Fibroblast of gingiva (primary cell): ENCODE results near the gene PLEKHJ1.
A peak's percentile ranks its signal among the peaks of the same experiment; 100 is the strongest.

Experiments used
- DNase-seq: peaks from one replicate; pipeline ENCODE4 v3.0.0-alpha.2; 2011; ENCODE audit warnings: low read depth

PLEKHJ1 gene

DNA sequence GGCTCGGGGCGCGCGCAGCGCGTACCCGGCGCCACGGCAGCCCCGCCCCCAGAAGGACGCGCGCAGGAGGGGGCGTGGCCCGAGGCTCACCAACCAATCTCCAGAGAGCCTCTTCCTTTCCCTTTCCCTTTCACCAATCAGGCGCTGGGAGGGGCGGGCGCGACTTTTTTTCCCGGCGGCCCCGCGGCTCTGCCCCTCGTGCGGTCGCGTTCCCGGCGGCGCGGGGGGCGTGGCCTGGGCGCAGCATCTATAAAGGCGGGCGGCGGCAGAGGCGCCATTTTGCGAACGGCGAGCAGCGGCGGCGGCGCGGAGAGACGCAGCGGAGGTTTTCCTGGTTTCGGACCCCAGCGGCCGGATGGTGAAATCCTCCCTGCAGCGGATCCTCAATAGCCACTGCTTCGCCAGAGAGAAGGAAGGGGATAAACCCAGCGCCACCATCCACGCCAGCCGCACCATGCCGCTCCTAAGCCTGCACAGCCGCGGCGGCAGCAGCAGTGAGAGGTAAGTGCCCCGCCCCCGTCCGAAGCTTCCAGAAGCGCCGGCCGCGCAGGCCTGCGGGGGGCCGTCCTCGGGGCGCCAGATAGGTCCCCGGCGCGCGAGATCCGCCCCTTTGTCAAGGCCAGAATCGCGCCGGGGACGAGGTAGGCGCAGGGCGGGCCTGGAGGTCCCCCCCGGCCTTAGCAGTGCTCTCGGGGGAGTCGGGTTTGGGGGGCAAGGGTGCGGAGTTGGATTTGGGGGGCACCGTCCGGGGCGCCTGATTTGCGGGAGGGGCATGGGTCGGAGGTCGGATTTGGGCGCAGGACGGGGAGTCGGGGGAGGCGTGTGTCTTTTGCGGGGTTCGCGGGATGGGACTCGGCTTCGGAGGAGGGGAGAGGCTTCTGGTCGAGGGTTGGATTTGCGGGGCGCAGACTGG is 33.4 kb upstream of the PLEKHJ1 start:
- DNase-seq: peak; percentile 96

DNA sequence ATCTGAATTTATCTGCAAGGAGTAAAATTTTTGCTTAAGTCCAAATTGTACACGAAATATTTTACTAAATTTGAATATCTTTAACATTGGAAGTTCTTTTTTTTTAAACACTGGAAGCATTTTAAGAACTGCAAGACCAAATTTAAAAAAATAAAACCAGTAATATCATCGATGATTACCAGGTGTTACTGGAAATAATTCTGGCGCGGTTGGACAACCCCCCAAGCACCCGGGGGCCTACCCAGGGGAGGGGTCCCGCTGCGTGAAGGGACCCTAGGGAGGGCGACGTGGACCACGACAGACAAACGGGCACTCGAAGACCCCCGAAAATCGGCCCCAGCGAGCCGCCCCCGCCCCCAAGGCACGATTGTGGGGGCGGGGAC is 32.7 kb upstream of the PLEKHJ1 start:
- no peak for DNase-seq

DNA sequence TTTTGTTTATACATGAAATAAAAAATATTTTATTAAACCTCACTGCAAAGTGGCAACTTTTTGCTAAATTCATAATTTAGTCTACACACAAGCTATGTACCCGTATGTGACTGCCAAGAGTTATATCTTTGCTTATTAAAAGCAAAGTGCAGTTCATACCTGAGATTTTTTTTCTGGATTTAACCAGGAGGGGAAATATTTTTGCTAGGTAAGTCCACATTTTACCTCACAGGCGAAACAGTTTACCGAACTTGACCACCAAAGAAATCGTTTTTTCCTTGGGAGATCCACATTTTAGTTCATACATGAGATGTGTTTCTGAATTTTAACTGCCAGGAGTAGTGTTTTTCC is 32.3 kb upstream of the PLEKHJ1 start:
- DNase-seq: no peak

DNA sequence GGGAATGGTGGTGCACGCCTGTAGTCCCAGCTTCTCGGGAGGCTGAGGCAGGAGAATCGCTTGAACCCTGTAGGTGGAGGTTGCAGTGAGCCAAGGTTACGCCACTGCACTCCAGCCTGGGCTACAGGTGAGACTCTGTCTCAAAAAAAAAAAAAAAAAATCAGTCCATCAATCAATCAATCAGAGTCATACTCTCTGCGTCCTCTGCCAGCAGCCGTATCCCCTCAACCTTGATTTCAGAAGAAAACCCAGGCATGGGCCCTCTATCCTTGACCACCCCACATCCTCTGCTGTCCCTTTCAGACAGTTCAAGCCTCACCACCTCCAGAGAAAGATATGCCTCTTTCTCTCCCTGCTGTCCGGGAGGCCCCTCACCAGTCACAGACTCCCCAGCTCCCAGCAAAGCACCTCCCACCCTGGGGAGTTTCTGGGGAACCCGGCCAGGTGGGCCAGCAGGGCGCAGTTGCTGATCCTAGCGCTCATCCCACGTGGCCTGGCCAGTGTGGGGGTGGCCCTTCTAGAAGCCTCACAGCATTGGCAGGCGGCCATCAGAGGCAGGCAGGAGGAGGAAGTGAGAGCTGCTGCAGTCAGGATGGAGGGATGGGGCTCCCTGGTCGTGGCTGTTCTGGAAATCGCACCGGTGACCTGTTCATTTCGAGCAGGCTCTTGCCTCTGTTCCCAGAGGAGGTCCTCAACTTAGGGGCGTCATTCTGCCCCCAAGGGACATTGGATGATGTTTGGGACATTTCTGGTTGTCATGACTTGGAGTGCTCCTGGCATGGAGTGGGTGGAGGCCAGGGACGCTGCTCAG is 30.3 kb upstream of the PLEKHJ1 start:
- peak; percentile 50 for DNase-seq

DNA sequence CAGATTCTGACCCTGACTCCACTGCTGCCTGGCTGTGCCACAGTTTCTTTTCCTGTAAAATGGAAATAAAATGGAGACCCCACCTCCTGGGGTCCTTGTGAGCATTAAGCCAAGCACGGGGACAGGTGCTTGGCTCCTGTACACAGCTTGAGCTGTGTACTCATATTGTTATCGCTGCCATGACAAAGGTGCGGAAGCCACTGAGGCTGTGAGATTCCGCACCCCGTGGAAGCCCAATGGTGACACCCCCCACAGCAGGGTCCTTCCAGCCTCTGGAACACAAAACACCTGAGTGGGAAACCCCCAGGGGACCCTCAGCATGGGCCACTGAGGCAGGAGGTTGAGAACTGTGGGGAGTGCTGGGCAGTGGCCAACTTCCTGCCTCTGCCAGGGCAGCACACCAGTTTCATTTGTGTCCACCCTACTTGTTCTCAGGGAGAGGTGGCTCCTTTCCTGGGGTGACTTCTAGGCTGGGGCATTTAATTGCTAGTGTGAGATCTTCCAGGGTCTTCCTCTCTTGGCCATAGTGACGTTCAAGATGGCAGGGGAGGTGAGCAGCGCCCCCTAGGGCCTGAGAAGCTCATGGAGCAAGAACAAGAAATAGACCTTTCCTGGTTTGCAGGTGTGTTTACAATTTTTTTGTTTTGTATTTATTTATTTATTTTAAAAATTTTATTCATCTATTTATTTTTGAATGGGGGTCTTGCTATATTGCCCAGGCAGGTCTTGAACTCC is 25.5 kb upstream of the PLEKHJ1 start:
- no peak for DNase-seq

DNA sequence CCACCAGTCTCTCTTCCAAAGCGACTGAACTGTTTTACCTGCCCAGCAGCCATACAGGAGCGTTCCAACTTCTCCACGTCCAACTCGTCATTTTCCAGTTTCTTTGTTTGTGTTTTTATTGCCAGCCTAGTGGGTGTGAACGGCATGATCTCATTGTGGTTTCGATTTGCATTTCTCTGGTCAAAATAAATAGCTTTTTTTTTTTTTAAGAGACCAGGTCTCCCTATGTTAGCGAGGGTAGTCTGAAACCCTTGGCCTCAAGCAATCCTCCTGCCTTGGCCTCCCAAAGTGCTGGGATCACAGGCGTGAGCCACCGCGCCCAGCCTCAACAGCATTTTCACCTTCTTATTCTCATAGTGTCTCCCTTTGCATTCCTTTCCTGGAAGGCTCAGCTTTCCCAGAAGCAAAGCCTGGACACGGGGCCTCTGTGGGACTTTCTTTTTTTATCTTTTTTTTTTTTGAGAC is 24.2 kb upstream of the PLEKHJ1 start:
- peak; percentile 42 for DNase-seq

DNA sequence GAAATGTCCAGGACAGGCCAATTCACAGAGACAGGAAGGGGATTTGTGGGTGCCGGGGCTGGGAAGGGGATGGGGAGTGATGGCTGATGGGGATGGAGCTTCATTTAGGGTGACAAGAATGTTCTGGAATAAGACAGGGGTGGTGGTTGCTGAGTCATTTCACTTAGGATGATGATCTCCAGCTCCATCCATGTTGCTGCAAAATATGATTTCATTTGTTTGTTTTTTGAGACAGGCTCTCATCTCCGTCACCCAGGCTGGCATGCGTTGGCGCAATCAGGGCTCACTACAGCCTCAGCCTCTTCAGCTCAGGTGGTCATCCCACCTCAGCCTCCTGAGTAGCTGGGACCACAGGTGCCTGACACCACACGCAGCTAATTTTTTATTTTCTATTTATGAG is 23.2 kb upstream of the PLEKHJ1 start:
- DNase-seq: peak; percentile 64

DNA sequence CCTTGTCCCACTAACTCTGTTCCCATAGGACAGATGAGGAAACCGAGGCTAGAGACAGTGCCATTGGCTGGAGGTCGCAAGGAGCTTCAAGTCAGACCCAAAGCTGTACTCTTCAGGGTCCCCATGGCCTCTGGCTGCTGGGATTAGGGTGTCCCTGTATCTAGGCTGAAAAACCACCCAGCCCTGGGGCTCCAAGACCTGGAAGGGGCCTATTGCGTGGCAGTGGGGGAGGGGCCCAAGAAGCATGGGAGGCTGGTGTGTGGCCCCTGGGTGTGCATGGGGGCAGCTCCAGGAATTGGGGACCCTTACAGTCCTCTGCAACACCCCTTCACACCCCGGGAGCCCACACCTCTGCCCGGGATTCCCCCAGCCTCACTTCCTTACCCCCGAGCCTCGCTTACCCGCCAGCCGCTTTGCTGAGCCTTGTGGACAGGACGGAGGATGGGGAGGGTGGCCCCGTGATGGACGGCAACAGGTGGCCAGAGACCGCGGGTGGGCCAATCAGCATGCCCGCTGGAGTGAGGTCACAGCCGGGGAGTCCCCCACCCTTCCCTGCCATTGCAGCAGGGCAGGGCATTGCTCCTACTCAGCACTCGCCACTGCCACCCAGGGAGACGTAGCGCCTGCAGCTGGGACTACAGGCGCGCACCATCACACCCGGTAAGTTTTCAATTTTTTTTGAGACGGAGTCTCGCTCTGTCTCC is 20.0 kb upstream of the PLEKHJ1 start, which contains the start of gene JSRP1:
JSRP1 (minus strand) TSS at position 436 of the 704 bp plus-strand sequence. CDS start 1,103 bp downstream, outside the sequence.
- DNase-seq: no peak

DNA sequence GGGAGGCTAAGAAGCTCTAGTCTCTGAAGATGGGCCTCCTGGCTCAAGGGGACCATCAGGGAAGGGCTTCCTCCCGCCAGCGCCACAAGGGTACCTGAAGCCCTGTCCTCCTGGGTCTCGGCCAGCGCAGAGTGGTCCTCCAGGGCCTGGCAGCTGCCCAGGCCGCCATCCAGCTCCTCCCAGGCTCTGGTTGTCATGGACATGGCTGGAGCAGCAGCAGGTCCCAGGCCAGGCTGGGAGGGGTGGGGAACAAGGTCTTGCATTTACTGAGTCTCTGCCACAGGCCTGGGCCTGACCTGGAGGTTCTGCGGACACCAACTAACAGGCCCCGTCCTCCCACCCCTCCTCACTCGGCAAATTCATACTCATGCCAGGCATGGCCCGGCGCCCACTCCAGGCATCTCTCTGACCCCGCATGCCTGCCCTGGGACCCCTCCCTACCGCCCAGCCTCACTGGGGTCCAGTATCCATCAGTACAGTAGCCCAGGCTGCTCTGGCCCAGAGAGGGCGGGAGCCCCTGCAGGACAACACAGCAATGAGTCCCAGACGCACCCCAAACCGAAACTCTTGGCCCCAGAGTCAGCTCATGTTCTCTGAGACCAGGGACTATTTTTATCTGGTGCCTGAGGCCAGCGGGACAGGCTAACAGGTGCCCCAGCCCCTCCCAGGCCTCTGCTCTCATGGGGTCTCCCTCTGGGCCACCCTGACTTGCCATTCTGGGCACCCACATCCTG is 19.1 kb upstream of the PLEKHJ1 start:
- DNase-seq: no peak

DNA sequence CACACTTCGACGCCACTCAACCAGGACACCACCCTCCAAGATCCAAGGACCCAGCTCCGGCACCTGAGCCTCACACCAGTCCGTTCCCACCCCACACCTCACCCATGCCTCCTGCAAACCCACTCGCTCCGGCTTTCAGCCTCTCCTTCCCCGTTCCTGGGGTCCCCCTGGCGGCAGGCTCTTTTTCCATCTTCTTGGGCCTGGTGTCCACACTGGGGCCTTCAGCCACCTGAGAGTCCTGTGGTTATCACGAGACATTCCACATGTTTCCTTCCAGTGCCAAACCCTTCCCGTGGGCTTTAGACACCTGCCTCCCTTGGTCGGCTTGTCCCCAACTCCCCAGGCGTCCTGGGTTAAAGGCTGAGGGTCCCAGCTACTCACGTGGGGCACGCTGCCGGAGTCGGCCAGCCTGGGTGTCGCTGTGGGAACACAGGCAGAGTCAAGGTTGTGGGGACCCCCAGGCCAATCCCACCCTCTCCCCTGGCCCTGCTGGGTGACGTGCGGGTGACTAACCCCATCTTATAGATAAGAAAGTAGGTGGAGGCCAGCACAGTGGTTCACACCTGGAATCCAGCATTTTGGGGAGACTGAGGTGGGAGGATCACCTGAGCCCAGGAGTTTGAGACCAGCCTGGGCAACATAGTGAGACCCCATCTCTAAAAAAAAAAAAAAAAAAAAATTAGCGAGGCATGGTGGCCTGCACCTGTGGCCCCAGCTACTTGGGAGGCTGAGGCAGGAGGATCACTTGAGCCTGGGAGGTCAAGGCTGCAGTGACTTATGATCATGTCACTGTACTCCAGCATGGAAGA is 18.1 kb upstream of the PLEKHJ1 start:
- no peak for DNase-seq

DNA sequence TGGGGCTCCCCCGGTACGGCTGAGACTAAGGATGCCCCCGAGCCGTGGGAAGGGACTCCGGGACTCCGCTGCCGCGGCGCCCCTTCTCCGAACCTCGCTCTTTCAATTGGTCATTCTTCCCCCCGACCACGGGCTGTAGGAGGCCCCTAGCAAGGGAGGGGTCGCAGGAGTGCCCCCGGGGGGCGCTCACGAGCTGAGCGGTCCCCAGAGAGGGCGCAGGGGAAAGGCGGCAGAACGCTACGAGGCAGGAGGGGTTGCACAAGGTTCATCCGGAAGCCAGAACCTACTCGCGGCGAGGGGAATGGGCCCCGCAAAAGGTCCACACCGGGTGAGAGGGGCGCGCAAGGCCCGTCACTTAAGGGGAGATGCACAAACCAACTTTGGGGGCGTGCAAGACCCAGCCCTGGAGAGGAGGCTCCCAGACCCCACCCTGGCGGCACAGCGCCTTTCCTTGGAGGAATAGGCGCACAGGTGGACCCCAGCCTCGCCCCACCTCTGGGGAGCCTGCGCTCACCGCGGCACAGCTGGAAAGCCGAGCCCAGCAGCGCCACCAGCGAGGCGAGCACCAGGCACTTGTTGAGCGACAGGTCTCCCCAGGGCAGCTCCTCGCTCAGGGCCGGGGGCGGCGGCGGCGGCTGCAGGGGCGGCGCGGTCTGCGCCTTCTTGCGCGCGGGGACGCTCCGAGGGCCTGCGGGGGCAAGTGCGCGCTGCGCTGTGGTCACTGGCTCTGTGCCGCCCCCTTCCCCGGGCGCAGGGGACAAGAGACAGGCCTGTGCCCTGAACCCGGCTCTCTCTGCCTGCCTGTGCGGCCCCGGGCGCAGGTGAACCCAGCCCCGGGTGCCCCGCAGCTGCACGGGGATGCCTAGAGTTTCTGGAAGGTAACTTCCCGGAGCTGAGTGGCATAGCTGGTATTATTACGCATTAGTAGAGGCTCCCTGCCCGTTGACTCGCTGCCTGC is 17.3 kb upstream of the PLEKHJ1 start:
- DNase-seq: no peak

DNA sequence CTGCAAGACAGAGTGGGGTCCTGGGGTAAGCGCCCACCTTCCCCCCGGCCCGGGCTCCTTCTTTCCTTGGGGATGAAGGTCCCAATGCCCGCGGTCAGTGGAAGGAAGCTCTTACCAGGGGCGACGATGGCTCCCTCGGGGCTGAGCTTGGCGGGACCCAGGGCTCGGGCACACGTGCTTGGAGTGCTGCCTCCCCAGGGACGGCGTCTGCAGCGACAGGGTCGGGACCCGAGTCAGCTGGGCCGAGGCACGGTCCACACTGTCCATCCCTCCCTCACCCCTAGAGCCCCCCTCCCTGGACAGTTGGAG is 16.6 kb upstream of the PLEKHJ1 start:
- no peak for DNase-seq

DNA sequence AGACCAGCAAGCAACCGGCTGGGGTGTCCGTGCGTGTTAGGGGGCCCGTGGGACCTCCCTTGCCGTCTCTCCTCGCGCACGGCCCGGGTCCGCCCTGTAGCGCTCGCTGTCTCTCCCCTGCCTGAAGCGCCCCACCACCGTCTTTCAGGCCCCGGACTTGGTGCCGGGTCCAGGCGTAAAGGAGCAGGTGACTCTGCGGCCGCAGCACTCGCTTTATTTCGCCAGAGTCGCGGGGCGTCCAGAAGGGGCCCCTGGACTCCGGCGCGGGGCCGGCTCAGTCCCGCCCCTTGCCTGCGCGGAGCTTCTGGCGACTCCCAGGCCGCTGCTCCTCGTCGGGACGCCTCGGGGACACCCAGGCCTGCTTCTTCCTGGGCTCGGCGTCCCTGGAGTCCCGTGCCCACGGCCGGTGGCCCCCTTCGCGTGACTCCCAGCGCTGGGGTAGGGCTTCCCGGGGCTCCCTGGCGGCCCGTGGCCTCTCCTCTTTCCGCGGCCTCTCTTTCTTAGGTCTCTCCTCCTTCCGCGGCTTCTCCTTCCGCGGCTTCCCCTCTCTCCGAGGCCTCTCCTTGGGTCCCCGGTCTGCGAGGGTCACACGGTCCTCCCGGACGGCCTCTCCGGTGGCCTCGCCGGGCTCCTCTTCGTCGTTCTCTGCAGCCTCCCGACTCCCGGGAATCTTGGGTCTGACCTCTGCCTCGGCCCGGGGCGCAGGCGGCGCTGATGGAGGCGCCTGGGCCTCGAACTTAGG is 16.1 kb upstream of the PLEKHJ1 start:
- DNase-seq: no peak

DNA sequence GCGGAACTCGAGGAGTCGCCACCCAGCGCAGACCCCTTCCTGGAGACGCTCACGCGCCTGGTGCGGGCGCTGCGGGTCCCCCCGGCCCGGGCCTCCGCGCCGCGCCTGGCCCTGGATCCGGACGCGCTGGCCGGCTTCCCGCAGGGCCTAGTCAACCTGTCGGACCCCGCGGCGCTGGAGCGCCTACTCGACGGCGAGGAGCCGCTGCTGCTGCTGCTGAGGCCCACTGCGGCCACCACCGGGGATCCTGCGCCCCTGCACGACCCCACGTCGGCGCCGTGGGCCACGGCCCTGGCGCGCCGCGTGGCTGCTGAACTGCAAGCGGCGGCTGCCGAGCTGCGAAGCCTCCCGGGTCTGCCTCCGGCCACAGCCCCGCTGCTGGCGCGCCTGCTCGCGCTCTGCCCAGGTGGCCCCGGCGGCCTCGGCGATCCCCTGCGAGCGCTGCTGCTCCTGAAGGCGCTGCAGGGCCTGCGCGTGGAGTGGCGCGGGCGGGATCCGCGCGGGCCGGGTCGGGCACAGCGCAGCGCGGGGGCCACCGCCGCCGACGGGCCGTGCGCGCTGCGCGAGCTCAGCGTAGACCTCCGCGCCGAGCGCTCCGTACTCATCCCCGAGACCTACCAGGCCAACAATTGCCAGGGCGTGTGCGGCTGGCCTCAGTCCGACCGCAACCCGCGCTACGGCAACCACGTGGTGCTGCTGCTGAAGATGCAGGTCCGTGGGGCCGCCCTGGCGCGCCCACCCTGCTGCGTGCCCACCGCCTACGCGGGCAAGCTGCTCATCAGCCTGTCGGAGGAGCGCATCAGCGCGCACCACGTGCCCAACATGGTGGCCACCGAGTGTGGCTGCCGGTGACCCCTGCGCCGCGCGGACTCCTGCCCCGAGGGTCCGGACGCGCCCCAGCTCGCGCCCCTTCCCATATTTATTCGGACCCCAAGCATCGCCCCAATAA is 15.3 kb upstream of the PLEKHJ1 start:
- no peak for DNase-seq

DNA sequence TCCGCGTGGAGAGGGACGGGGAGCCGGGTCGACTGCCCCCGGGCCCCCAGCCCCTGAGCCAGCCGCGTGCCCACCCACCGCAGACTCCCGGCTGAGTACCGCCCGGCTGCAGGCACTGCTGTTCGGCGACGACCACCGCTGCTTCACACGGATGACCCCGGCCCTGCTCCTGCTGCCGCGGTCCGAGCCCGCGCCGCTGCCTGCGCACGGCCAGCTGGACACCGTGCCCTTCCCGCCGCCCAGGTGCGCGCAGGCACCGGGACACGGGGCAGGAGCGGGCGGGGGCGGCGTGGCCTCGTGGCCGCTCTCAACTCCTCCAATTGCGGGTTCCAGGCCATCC is 14.6 kb upstream of the PLEKHJ1 start:
- DNase-seq: no peak

DNA sequence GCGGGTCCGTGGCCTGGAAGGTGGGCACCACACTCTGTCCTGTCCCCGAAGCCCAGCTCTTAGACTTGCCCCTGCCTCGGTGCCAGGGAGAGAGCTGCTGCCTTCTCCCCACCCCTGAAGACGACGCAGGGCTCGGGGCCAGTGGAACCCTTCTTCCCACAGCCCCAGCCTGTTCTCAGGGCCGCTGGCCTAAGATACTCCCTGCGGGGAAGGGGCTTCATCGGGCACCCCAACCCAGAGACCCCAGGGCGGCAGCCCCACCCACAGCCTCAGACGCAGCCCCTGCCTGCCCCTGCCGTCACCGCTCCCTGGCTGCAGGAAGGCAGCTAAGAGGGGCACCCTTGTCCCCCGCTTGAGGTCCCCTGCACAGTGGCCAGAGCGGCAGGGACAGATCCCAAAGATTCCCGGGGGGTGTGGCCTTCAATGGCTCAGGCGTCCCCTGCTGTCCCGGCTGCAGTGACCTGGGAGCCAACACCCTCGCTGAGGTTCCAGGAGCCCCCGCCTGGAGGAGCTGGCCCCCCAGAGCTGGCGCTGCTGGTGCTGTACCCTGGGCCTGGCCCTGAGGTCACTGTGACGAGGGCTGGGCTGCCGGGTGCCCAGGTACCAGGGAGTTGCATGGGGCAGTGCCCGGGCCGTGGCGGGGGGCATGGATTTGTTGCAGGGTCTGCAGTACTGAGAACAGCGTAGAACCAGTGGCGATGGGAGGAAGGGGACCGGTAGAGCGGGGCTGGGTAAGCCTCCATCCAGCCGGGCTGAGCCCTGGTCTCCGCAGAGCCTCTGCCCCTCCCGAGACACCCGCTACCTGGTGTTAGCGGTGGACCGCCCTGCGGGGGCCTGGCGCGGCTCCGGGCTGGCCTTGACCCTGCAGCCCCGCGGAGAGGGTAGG is 14.0 kb upstream of the PLEKHJ1 start:
- DNase-seq: no peak
